ENCODE data around the gene CBFB.

GRCh38 chr16:67068212-67068753 is 39.3 kb downstream of the CBFB start:
- TF ChIP-seq CTCF (IDR thresholded peaks at IDR 0.05) = no peak
- no peak for TF ChIP-seq POLR2A (IDR thresholded peaks at IDR 0.05)
- TF ChIP-seq POLR2AphosphoS5 (IDR thresholded peaks at IDR 0.05) = no peak
